SH-SY5Y (cell line): ENCODE data around the gene RGS10.

Source experiments
- GATA2 ChIP-seq: IDR thresholded peaks from 2 replicates; pipeline ENCODE4 v1.6.1; 2011; ENCODE audit warnings: mild to moderate bottlenecking, low read depth, low read length
- GATA3 ChIP-seq: IDR thresholded peaks from 2 replicates; pipeline ENCODE4 v1.6.1; 2011; ENCODE audit warnings: low read depth, mild to moderate bottlenecking, low read length, moderate library complexity

- TF ChIP-seq GATA2 = no peak
- no peak for TF ChIP-seq GATA3
Observed at GRCh38 chr10:119525116-119525515, 17.4 kb downstream of the RGS10 start.
